GM21390 (cell line): ENCODE results near the gene ADAT3.

Source experiments
- ATAC-seq: cut with Tn5 transposase; IDR thresholded peaks from one replicate; pipeline ENCODE4 v1.9.1; 2021; ENCODE audit not compliant: unreplicated experiment

The ADAT3 gene

DNA sequence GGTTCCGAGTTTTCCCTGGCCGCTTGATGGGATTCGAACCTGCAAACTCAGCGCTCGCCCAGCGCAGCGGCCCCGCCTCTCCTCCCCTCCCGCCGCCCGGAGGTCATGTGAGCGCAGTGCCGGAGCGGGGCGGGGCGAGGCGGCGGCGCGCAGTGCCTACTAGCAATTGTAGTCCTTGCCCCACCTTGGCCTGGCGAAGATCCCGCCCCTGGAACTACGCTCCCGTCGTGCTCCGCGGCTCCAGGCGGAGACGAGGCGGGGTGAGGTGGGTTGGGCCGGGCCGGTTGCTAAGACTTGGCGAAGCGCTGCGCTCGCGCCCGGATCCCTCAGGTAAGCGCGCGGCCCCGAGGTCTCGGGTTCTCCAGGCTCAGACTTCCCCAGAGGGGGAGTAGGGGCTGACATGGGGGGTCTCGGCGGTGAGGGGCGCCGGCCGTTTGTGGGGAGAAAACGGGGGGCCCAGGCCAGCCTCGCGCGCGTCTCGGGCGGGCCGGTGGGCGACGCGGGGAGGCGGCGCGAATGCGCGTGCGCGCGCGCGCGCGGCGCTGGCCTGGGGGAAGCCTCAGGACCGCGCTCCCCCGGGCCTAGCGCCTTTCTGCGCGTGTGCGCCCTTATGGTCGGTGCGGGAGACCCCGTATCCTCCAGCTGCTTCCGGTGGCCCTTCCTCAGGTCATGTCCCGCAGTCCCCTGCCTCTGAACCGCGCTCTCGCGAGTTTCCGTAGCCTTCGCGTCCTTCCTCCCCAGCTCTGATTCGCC lies at the start of gene ADAT3, which contains the start of gene SCAMP4:
TSS of gene ADAT3 (plus strand) at position 290 of the 753 bp plus-strand sequence. CDS start 6,649 bp downstream, outside the sequence.
TSS of gene SCAMP4 (plus strand) at position 290 of the 753 bp plus-strand sequence. CDS start 9,621 bp downstream, outside the sequence.
- ATAC-seq, result peak; percentile 69

DNA sequence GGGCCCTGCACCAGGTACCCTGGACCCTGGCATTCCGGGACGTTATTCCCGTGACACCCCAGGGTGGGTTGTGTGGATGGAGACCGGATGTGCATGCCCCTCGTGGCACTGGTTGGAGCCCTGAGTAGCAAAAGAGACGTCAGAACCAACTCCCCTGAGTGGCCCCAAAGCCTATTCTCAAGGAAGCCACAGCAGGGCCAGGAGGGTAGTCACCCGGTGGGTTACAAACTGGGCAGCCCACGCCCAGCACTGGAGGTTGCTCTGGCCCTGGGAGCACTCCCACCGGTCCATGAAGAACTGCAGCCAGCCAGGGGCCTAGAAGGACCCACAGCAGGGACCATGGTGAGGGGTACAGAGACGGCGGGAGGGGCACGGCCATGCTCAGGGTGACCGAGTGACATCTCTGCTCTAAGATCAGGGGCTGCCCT lies 49.4 kb upstream of the ADAT3 start:
- no peak for ATAC-seq

DNA sequence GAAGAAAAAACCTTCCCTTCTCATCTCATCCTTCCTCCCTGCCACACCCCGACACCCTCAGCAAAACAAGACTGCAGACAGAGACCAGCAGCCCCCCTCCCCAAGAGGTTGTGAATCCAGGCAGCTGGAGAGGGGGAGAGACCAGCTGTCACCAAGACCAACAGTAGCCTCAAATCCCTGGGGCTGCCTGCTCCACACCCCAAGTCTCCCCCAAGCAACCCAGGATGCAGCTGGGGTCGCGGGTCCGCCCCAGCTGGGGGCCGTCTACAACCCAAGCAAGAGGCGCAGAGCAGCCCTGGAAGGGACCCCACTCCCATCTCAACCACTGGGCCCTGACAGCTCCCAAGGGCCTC lies 48.9 kb upstream of the ADAT3 start:
- no peak for ATAC-seq

DNA sequence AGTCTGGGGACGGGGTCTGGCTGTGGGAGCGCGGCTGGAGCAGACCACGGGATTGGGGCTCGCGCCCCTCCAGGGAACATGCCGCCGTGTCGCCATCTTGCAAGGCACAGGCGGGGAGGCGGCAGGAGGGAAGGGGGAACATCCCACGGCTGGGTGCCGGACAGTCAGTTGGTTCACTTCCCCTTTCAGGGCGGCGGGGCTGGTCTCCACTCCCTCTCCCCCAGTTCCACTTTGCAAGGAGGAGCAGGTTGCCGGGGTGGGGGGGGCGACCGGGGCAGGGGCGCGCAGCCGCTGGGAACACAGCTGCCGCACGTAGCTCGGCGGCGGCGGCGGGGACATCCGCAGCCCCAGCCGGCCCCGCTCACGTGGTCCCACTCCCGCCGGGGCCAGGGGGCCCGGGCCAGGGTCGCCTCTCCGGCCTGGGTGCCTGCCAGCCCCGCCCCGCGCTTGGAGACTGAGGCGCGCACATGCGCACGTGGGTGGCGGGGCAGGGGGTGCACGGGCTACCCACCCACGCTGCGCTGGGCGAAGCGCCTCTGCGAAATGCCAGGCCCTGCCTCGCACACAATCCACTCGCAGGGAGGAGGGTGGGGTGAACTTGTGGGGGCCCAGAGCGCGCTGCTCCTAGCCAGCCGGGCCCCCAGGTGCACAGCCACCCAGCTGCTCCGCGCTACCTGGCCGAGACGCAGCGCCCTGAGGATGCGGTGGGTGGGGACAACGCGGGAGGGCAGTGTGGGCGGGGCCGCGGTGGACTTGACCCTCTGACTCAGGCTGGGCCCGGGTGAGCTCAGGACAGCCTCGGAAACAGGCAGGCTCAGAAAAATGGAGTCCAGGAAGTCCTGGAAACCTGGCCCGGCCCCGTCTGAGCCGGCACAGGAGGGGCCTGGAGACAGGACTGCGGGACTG lies 48.2 kb upstream of the ADAT3 start:
- no peak for ATAC-seq

GRCh38 chr19:1857648-1858326 lies 47.4 kb upstream of the ADAT3 start:
- ATAC-seq, result no peak

GRCh38 chr19:1858412-1859081 lies 46.7 kb upstream of the ADAT3 start:
- ATAC-seq, result no peak

DNA sequence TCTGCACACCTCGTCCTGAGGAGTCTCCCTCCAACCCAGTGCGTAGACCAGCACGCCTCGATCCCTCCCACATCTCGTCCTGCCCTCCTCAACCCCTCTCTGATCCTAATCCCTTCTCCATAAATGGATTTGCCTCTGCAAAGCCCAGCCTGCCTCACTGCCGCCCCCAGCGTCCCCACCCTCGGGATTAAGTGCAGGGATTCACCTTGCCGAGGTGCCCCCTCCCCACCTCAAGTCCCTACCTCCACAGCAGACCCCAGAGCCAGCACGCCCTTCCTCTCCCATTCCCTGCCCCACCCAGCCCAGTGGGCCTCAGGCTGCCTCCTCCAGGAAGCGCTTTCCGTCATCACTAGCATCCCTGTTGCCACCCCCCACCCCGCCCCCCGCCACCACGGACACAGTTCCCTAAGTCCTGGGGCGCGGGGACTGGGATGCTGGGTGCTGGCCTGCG lies 45.8 kb upstream of the ADAT3 start:
- no peak for ATAC-seq

- no peak for ATAC-seq
These were observed 45.0 kb upstream of the ADAT3 start for GRCh38 chr19:1860042-1860775.

DNA sequence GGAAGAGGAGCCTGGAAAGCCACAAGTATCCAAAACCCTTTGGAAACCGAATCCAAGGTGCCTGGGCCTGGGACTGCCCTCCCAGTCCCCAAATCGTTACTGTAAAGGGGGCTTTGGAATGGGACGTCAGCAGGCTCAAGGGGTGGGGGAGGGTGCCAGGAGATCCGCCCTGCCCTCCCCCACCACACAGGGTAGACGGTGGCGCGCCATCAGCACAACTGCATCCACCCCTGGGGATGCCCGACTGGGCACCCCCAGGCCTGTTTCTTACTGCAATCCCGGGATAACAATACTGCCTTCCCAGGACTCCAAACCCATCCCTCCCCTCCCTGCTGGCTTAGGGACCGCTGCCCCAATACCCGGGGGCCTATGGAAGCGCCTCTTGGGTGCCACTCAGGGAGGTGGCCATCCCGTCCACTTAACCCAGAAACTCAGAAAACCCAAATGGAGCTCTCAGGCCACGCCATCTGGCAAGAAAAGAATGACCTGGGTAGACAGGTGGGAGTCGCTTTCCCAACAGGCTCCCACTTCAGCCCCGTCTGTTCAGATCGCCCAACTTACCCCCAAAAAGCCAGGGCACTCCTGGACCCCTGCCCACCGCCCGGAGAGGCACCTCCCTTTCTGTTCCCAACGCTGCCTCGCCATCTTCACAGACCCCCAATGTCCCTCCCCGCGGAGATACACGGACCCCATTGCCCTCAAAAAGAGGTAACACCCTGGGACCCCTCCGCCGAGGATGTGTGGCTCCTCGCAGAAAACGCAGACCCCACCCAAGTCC lies 44.2 kb upstream of the ADAT3 start:
- no peak for ATAC-seq

- ATAC-seq, result no peak
These were observed 43.6 kb upstream of the ADAT3 start for GRCh38 chr19:1861599-1862031.

DNA sequence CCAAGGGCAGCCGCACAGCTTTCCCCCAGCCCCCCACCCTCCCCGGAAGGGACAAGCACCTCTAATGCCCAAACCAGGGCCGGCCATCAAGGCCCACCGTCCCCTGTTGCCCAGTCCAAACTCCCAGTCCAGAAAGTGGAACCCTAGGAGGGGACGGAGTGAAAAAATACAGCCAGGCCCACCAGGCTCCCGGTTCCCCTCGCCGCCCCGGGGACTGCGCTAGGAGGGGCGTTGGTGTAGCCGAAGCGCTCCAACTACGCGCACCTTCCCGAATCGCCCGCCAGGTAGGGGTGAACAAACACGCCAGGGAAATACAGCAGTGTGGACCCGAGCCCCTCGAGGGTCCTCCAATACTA lies 43.2 kb upstream of the ADAT3 start:
- no peak for ATAC-seq

DNA sequence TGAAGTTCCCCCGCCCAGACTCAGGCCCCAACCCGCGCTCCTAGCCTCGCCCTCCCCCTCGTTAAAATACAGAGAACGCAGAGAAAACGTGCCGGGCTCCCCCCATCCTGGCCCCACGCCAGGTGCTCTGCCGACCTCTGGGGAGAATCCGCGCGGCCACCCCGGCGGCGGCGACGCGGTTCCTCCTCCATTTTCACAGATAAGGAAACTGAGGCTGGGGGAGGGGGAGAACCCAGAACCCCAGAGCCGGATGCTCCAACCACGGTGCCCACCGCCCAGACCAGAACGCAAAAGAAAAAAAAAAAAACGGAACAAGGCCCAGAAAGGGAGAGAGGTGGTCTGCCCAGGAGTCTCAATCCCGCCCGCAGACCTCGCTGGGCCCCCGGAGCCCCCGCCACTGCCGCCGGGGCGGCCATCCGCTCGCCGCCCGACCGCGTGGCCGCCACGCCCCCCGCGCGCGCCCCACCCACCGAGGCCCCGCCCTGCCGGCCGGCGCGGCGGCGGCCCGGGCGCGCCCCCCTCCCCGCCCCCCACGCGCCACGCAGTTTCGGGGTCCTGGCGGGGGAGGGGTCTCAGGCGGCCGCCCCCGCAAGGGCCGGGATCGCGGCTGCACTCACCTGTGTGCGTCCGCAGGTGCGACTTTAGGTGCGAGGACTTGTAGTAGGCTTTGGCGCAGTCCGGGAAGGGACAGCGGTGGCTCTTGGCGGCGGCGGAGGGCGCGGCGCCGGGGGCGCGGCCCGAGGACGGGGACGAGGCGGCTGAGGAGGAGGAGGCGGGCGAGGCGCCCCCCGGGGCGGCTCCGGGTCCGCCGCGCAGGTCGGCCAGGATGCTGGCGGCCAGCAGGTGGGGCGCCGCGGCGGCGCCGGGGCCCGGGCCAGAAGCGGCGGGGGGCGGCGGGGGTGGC lies 42.5 kb upstream of the ADAT3 start:
- ATAC-seq, result no peak

DNA sequence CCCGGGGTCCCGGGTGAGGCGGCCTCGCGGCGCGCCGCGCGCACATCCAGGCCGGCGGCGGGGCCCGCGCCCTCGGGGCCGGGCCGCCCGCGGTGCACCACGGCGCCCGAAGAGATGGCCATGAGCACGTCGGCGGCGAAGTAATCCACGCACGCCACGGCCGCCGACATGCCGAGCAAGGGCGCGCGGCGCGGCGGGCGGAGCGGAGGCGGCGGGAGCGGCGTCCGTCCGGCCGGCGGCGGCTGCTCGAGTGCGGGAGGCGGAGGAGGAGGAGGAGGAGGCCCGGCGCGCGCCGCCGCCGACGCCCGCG lies 41.9 kb upstream of the ADAT3 start, which contains the start of gene KLF16:
TSS of gene KLF16 (minus strand) at position 252 of the 310 bp plus-strand sequence. CDS start at position 170, 82 bp downstream.
- ATAC-seq, result no peak

- ATAC-seq, result peak; percentile 56
These were observed 41.3 kb upstream of the ADAT3 start for GRCh38 chr19:1863638-1864479.

GRCh38 chr19:1864480-1865171 lies 40.6 kb upstream of the ADAT3 start:
- ATAC-seq, result no peak

DNA sequence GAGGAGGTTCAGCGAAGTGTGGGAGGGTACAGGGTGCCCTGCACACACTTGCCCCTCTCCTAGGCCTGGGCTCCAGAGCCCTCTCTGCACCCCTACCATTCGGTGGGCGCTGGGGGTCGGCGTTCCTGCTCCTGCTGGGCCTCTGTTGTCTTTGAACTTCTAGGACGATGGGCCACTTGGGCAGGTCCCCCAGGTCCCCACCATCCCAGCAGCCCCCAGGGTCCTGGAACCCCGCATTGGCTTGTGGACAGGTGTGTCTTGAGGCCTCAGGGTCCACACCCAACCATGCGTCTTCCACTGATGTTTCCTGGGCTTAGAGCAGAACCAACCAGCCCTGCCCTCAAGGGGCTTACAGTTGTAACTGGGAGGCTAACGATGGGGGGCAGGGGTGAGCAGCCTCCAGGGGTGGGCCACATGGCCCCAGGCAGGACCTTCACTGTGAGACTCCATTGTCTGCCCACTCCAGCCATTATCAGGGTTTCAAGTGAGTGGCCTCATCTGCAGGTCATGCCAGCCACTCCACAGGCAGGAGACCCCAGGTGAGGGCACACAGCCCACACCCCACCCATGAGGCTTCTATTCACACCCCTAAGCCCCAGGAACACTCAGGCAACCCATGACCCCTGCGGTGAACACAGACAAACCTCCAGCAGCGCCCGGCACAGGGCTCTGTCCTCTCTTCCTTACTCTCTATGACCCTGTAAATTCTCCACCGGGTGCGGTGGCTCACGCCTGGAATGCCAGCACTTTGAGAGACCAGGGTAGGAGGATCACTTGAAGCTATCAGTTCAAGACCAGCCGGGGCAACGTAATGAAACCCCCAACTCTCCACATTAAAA lies 39.8 kb upstream of the ADAT3 start:
- no peak for ATAC-seq
